AG10803 (cell line): ENCODE data around the gene IFT88.
A peak's percentile ranks its signal among the peaks of the same experiment; 100 is the strongest.

Experiments used
- DNase-seq: peaks from one replicate; pipeline ENCODE4 v3.0.0; 2010; ENCODE audit warnings: low read depth
- H3K4me3 ChIP-seq: 2 replicates; pipeline ENCODE4 v1.5.1; 2011; ENCODE audit warnings: mild to moderate bottlenecking, low read length, control low read depth
- TF ChIP-seq, protein P1 (sequence below): conservative IDR thresholded peaks from 2 replicates; pipeline ENCODE4 v1.5.1; 2011; ENCODE audit warnings: mild to moderate bottlenecking, low read length, control low read depth, inconsistent platforms

Gene IFT88

DNA sequence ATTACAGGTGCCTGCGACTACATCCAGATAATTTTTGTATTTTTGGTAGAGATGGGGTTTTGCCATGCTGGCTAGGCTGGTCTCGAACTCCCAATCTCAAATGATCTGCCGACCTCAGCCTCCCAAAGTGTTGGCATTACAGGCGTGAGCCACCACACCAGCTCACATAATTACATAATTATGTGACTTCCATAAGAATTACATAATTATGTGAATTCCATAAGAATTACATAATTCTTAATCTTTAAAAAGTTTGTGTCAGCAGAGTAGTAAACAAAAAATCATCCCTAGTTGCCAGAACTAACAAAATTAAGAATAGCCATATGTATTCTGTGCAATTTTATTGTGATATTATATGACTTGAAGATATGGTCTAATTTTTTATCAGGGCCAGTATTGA is 25.6 kb downstream of the IFT88 start:
- TF ChIP-seq, protein P1, sequence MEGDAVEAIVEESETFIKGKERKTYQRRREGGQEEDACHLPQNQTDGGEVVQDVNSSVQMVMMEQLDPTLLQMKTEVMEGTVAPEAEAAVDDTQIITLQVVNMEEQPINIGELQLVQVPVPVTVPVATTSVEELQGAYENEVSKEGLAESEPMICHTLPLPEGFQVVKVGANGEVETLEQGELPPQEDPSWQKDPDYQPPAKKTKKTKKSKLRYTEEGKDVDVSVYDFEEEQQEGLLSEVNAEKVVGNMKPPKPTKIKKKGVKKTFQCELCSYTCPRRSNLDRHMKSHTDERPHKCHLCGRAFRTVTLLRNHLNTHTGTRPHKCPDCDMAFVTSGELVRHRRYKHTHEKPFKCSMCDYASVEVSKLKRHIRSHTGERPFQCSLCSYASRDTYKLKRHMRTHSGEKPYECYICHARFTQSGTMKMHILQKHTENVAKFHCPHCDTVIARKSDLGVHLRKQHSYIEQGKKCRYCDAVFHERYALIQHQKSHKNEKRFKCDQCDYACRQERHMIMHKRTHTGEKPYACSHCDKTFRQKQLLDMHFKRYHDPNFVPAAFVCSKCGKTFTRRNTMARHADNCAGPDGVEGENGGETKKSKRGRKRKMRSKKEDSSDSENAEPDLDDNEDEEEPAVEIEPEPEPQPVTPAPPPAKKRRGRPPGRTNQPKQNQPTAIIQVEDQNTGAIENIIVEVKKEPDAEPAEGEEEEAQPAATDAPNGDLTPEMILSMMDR: no peak
- DNase-seq: no peak
- no peak overlapping the region for H3K4me3 ChIP-seq

DNA sequence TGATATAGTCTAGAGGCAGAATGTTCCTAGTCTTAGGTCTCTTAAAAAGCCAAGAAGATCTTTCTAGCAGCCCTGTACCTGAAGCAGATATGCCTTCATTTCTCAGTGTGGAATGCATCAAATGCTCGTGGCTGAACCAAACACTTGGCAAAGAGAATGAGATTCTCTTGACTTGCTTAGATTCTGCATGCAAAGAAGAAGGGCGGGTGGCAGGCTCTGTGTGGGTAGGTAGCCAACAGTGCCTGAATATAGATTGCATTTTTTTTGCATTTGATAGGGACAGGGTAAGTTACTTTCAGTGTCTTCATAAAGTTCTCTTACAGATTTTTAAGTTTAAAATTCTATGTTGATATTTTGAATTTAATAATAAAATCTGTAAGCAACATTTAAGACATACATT is 27.3 kb downstream of the IFT88 start:
- no peak overlapping the region for H3K4me3 ChIP-seq
- no peak for DNase-seq
- TF ChIP-seq, protein P1: no peak

DNA sequence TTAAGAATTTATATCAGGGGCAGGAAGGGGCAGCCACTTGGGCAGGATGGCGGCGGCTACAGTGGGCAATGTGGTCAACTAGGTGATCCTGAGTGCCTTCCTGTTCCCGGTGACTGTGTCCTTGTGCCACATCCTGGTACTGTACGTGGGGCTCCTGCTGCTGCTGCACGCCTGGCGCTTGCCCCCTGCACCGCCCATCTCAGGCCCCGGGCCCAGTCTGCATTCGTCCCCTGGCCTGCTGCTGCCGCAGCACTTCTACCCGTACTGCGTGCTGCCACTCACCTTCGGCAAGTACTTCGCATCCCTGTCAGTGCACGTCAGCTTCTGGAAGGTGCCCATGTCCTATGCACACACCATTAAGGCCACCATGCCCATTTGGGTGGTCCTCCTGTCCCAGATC is 40.1 kb downstream of the IFT88 start:
- TF ChIP-seq, protein P1: no peak
- DNase-seq: no peak
- H3K4me3 ChIP-seq: no peak overlapping the region

DNA sequence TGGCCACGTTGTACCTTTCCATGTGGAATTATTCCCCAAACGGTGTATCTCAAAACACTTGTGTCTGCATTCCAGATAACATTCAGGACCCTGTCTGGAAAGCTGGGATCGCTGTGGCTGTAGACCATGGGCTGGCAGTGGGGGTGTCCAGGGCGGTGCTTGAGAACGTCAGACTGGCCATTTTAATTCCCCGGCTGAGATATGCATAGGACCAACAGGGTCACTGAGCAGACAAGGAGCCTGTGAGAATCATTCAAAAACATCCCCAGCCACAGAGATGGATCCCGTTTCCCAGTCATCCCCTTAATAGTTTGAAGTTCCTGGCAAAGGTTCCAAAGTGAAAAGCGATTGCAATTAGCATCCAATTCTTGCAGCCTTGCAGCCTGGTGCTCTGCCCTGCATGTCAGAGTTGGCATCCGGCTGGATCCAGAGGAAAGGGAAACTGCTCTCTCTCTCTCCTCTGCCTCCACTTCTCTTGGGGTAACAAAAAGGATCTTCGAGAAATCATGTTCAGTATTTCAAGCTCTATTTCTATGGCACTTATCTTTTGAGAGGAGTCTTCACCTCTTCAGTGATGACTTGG is 41.6 kb downstream of the IFT88 start:
- TF ChIP-seq, protein P1: no peak
- DNase-seq: no peak
- H3K4me3 ChIP-seq: no peak overlapping the region

DNA sequence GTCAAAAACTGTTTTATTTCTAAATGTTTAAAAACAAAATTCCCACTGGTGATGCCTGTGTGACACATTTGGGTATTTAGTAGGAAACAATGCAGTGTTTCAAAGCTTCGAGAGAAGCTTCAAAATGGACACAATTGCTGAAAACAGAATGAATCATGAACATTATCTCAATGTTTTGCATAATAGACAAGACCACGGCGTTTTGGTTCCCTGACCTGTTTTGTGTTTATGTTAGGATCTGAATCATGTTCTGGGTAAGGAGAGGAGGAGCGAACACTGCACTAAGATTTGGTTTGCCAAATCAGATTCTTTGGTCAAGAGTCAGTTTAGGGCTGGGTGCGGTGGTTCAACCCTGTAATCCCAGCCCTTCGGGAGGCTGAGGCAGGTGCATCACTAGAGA is 42.2 kb downstream of the IFT88 start:
- no peak overlapping the region for H3K4me3 ChIP-seq
- DNase-seq: peak; percentile 59
- TF ChIP-seq, protein P1: no peak

DNA sequence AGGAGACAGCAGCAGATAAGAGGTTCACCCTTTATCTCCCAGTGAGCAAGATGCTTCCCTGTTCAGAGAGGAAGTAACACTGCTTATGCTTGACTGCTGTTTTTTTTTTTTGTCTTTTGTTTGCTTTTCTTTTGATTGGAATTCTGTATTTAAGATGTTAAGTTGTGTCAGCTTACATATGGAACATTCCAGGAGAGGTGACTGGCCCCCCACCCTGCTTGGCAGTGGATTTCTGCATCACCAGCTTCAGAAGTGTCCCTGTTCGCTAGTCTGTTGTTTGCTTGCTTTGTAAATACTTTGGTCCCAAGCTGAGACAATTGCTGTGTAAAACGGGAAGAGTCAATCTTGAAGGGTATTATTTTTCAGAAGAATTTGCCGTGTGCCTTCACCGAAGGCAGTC is 43.0 kb downstream of the IFT88 start:
- H3K4me3 ChIP-seq: no peak overlapping the region
- TF ChIP-seq, protein P1: no peak
- DNase-seq: no peak

DNA sequence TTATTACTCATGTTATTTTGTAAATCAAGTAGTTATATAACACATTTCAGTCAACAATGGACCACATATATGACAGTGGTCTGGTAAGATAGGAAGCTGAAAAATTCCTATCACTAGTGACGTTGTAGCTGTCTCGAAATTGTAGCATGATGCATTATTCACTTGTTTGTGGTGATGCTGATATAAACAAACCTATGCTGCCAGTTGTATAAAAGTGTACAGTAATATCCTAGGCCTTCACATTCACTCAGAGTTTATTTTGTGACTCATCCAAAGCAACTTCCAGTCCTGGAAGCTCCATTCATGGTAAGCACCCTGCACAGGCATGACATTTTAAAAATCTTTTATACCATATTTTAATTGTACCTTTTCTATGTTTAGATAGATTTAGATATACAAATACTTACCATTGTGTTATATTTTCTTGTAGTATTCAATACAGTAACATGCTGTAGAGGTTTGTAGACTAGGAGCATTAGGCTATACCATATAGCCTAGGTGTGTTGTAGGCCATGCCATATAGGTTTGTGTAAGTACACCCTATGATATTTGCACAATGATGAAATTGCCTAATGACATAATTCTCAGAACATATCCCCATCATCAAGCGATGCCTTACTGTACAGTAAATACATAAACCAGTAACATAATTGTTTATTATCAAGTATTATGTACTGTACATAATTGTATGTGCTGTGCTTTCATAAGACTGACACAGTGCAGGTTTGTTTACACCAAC is 49.3 kb downstream of the IFT88 start:
- H3K4me3 ChIP-seq: no peak overlapping the region
- DNase-seq: peak; percentile 77
- TF ChIP-seq, protein P1: no peak
